ENCODE data around the gene SUGP2. TPM values are rescaled to one million over a fixed set of nuclear protein-coding genes. Genes with fewer than 3 reads are reported as not detected.
"Not testable (repeated sequence)": the region's sequence is repeated elsewhere in the genome, so short reads cannot be mapped to it uniquely, and the experiment has no call there.

Gene SUGP2
- total RNA-seq, 6 donors from 2014 or later, result 33.6 to 179 (median 64.9) TPM

- no peaks in the 10 kb centered on the region for H3K9me3 ChIP-seq
- no peak overlapping the region for H3K27ac ChIP-seq
- H3K27me3 ChIP-seq, result peaks cover 0 to 2% (median 0%) of the 10 kb centered on the region in 4 donors
- no peak for ATAC-seq (ENCODE audit: low FRiP score in 2 of 2)
- TF ChIP-seq POLR2AphosphoS5 (IDR thresholded peaks at IDR 0.05) (no peak), EP300 (IDR thresholded peaks at IDR 0.05) (no peak), CTCF (IDR thresholded peaks at IDR 0.05) (no peak), POLR2A (IDR thresholded peaks at IDR 0.05) (no peak)
- 91 to 92% methylated on average over 4 of the region's 4 CpGs for WGBS, 2 donors
- no peaks in the 10 kb centered on the region for H3K36me3 ChIP-seq
- peaks cover 0 to 6% (median 0%) of the 10 kb centered on the region in 4 donors for H3K4me1 ChIP-seq
- DNase-seq, result no peak
- H3K4me3 ChIP-seq, result no peak overlapping the region
Measured at GRCh38 chr19:18960370-18960769, 72.9 kb downstream of the SUGP2 start.

GRCh38 chr19:18955042-18955441 lies 78.3 kb downstream of the SUGP2 start:
- ATAC-seq (ENCODE audit: low FRiP score in 2 of 2) (no peak), DNase-seq (no peak)
- Histone ChIP-seq H3K4me3 (no peak overlapping the region), H3K36me3 (no peaks in the 10 kb centered on the region), H3K4me1 (peaks cover 0 to 5% (median 0%) of the 10 kb centered on the region in 4 donors), H3K27ac (no peak overlapping the region), H3K27me3 (no peaks in the 10 kb centered on the region), H3K9me3 (no peaks in the 10 kb centered on the region)
- WGBS, 2 donors, result 93 to 100% methylated on average over 2 of the region's 2 CpGs
- TF ChIP-seq POLR2A (IDR thresholded peaks at IDR 0.05) (no peak), EP300 (IDR thresholded peaks at IDR 0.05) (no peak), POLR2AphosphoS5 (IDR thresholded peaks at IDR 0.05) (no peak), CTCF (IDR thresholded peaks at IDR 0.05) (no peak)

DNA sequence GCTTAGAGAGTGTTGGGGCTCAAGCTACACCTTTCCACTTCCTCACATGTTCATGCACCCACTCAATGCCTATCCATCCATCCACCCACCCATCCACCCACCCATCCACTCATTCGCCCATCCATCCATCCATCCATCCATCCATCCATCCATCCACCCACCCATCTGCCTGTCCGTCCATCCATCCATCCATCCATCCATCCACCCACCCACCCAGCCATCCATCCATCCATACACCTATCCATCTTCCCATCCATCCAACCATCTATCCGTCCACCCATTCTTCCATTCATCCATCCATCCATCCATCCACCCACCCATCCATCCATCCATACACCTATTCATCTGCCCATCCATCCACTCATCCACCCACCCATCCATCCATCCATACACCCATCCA lies 79.2 kb downstream of the SUGP2 start:
- Histone ChIP-seq H3K27me3 (no peaks in the 10 kb centered on the region), H3K27ac (no peak overlapping the region), H3K9me3 (no peaks in the 10 kb centered on the region), H3K36me3 (no peaks in the 10 kb centered on the region), H3K4me3 (no peak overlapping the region), H3K4me1 (peaks cover 0 to 5% (median 0%) of the 10 kb centered on the region in 4 donors)
- ATAC-seq (ENCODE audit: low FRiP score in 2 of 2) (no peak), DNase-seq (no peak)
- TF ChIP-seq CTCF (IDR thresholded peaks at IDR 0.05), result no peak
- no peak for TF ChIP-seq EP300 (IDR thresholded peaks at IDR 0.05)
- no peak for TF ChIP-seq POLR2A (IDR thresholded peaks at IDR 0.05)
- TF ChIP-seq POLR2AphosphoS5 (IDR thresholded peaks at IDR 0.05), result no peak
- 80 to 89% methylated on average over 3 of the region's 3 CpGs for WGBS, 2 donors

- H3K36me3 ChIP-seq; H3K4me3 ChIP-seq; ATAC-seq (ENCODE audit: low FRiP score in 2 of 2); DNase-seq; H3K27me3 ChIP-seq; H3K9me3 ChIP-seq; H3K27ac ChIP-seq; H3K4me1 ChIP-seq: not testable (repeated sequence)
- WGBS, 2 donors, result 58 to 59% methylated on average over 17 of the region's 17 CpGs
Measured at GRCh38 chr19:18952364-18953003, 80.8 kb downstream of the SUGP2 start.

GRCh38 chr19:18951721-18952281 lies 81.5 kb downstream of the SUGP2 start:
- TF ChIP-seq EP300 (IDR thresholded peaks at IDR 0.05) (no peak), POLR2A (IDR thresholded peaks at IDR 0.05) (no peak), POLR2AphosphoS5 (IDR thresholded peaks at IDR 0.05) (no peak), CTCF (IDR thresholded peaks at IDR 0.05) (no peak)
- no peak overlapping the region for H3K4me3 ChIP-seq
- no peaks in the 10 kb centered on the region for H3K9me3 ChIP-seq
- no peaks in the 10 kb centered on the region for H3K36me3 ChIP-seq
- no peaks in the 10 kb centered on the region for H3K27me3 ChIP-seq
- 87 to 95% methylated on average over 7 of the region's 7 CpGs for WGBS, 2 donors
- no peak for DNase-seq
- H3K27ac ChIP-seq, result no peak overlapping the region
- ATAC-seq (ENCODE audit: low FRiP score in 2 of 2), result no peak
- H3K4me1 ChIP-seq, result peaks cover 0 to 5% (median 0%) of the 10 kb centered on the region in 4 donors

Data from upper lobe of left lung (tissue), 6 donors.